Measurements from ENCODE around the gene DOLPP1. TPM values are rescaled to one million over a fixed set of nuclear protein-coding genes. Genes with fewer than 3 reads are reported as not detected.

DOLPP1 gene
- total RNA-seq, 2 donors from 2014 or later = 2.9 to 7.9 TPM

DNA sequence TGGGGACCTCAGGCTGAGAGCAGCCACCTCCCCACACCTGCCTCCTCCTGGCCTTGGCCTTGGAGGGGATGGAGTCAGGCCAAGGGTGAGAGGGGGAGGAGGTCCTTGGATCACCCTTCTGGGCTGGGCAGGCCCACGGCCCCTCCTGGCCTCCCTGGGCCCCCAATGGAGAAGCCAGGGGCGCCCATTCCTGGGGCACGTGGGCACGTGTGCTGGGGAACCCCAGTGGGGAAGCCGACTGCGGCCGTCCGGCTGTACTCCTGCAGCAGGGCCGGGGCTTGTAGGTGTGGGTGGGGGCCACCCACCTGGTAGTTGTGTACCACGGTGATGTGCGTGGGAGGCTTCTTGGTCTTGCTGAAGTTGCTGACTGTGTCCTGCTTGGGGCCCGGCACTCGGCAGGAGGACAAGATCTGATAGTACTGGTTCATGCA is 21.2 kb downstream of the DOLPP1 start:
- H3K4me1 ChIP-seq = peaks cover 49% of the 10 kb centered on the region
- DNase-seq (peak in 2 of 4 donors; percentile 53 to 54), ATAC-seq (no peak)
- 50 to 60% methylated on average over 2 to 13 of the region's 13 CpGs for WGBS, 2 donors
- H3K27ac ChIP-seq = peak overlapping the region; percentile 9 to 65 (median 44)
- no peaks in the 10 kb centered on the region for H3K9me3 ChIP-seq
- intact Hi-C loops (cut with DNase I) = no loop called here
- no peak overlapping the region for H3K4me3 ChIP-seq
- H3K36me3 ChIP-seq (replicated peaks in 1 of 2; ENCODE audit: insufficient read depth in 1 of 2, low read depth in 2 of 2) = peaks cover 0 to 2% of the 10 kb centered on the region in 2 donors
- TF ChIP-seq, protein P1, sequence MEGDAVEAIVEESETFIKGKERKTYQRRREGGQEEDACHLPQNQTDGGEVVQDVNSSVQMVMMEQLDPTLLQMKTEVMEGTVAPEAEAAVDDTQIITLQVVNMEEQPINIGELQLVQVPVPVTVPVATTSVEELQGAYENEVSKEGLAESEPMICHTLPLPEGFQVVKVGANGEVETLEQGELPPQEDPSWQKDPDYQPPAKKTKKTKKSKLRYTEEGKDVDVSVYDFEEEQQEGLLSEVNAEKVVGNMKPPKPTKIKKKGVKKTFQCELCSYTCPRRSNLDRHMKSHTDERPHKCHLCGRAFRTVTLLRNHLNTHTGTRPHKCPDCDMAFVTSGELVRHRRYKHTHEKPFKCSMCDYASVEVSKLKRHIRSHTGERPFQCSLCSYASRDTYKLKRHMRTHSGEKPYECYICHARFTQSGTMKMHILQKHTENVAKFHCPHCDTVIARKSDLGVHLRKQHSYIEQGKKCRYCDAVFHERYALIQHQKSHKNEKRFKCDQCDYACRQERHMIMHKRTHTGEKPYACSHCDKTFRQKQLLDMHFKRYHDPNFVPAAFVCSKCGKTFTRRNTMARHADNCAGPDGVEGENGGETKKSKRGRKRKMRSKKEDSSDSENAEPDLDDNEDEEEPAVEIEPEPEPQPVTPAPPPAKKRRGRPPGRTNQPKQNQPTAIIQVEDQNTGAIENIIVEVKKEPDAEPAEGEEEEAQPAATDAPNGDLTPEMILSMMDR (IDR thresholded peaks at IDR 0.05) = no peak
- TF ChIP-seq POLR2A (IDR thresholded peaks at IDR 0.05) = no peak
- H3K27me3 ChIP-seq = no peaks in the 10 kb centered on the region

DNA sequence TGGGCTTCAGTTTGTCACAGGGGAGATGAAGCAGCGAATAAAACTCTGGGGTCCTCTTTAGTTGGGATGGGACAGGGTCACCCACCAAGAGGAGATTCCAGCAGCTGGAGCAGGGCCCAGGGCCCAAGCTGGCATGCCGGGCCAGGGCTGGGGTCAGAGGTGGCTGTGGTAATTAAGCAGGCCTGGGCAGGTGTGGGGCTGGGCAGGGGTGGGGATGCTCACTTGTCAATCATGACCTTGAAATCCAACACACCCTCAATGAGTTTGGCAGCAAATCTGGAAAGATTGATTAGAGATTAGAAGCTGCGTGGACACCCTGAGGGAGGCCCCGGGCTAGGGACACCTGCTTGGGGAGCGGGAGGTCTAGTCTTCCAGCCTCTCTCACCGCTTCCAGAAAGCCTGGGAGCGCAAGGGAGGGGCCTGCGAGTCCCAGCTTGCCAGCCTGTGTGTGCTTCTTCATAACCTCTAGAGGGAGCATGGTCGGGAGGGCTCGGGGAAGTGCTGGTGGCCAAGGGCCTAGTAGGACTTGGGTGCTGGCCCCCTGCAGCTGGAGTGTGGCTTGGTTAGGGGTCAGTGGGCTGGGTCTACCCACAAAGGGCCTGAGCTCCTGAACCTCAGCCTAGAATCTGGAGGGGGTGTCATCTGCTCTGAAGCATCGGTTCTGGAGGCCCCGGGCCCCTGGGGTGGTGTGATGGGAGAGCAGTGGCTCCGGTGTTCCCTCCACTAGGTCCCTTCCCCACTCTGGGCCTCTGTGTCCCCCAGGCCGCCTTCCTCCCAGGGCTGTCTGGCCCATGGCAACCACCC is 22.1 kb downstream of the DOLPP1 start:
- 34 to 39% methylated on average over 7 to 13 of the region's 14 CpGs for WGBS, 2 donors

DNA sequence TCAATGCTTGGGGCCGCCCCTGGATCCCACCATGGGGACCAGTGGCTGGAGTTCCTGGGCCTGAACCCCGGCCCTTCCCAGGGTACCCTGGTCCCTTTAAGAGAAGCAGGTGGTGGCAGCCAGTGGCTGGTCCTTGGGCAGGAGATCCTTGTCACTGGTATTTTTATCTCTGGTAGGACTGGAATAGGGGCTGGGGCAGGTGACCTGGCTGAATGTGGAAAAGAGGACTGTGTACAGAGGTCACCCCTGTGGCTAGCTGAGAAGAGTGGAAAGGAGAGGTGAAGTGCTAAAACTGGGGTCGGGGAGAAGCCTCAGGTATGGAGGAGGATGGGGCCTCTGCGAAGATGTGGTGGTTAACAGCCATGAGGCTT is 22.7 kb downstream of the DOLPP1 start:
- Histone ChIP-seq H3K36me3 (replicated peaks in 1 of 2; ENCODE audit: insufficient read depth in 1 of 2, low read depth in 2 of 2) (no peaks in the 10 kb centered on the region), H3K9me3 (no peaks in the 10 kb centered on the region), H3K4me3 (no peak overlapping the region), H3K27me3 (no peaks in the 10 kb centered on the region), H3K27ac (peak overlapping the region in 3 of 4 donors; percentile 9 to 61 (median 28)), H3K4me1 (peaks cover 64% of the 10 kb centered on the region)
- intact Hi-C loops (cut with DNase I) = no loop called here
- no peak for DNase-seq
- TF ChIP-seq, protein P1 (IDR thresholded peaks at IDR 0.05) = no peak
- TF ChIP-seq POLR2A (IDR thresholded peaks at IDR 0.05) = no peak
- 58 to 62% methylated on average over 3 to 4 of the region's 4 CpGs for WGBS, 2 donors
- no peak for ATAC-seq

More for the DNA sequence above, 22.1 kb downstream of the DOLPP1 start:
- ATAC-seq = peak; percentile 69
- TF ChIP-seq, protein P1 (IDR thresholded peaks at IDR 0.05) = peak; percentile 42 to 65 (median 57)
- no peak for TF ChIP-seq POLR2A (IDR thresholded peaks at IDR 0.05)
- intact Hi-C loops (cut with DNase I) = no loop called here
- peaks cover 0 to 2% of the 10 kb centered on the region in 2 donors for H3K36me3 ChIP-seq (replicated peaks in 1 of 2; ENCODE audit: insufficient read depth in 1 of 2, low read depth in 2 of 2)
- no peaks in the 10 kb centered on the region for H3K27me3 ChIP-seq
- H3K4me1 ChIP-seq = peaks cover 58% of the 10 kb centered on the region
- peak; percentile 72 to 83 (median 81) for DNase-seq
- H3K4me3 ChIP-seq = no peak overlapping the region
- H3K9me3 ChIP-seq = no peaks in the 10 kb centered on the region
- H3K27ac ChIP-seq = peak overlapping the region in 3 of 4 donors; percentile 9 to 61 (median 28)

DNA sequence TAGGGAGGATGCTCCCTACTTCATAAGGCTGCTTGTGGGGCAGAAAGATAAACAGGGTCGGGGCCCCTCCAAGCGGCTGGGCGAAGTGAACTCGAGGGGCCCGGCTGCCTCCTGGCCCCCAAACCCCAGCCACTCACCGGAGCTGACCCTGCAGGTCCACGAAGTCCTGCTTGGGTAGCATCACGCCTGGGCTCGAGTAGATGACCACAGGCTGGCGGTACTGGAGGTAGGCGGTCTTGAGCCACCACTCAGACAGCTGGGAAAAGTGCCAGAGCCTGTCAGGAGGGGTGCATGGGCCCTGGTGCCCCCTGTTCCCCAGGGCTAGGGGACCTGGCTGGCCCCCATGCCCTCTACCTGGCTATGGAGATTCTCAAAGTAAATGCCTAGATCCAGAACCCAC is 23.1 kb downstream of the DOLPP1 start:
- no peak for TF ChIP-seq POLR2A (IDR thresholded peaks at IDR 0.05)
- TF ChIP-seq, protein P1 (IDR thresholded peaks at IDR 0.05) = no peak
- no peak overlapping the region for H3K4me3 ChIP-seq
- H3K9me3 ChIP-seq = no peaks in the 10 kb centered on the region
- 64 to 67% methylated on average over 8 to 10 of the region's 11 CpGs for WGBS, 2 donors
- peaks cover 69% of the 10 kb centered on the region for H3K4me1 ChIP-seq
- intact Hi-C loops (cut with DNase I) = no loop called here
- ATAC-seq = no peak
- H3K27me3 ChIP-seq = no peaks in the 10 kb centered on the region
- no peak for DNase-seq
- H3K27ac ChIP-seq = peak overlapping the region in 3 of 4 donors; percentile 9 to 61 (median 28)
- H3K36me3 ChIP-seq (replicated peaks in 1 of 2; ENCODE audit: insufficient read depth in 1 of 2, low read depth in 2 of 2) = no peaks in the 10 kb centered on the region
